Right forelimb (tissue), 1 donor: Measurements from ENCODE around the gene RAPH1.
"Not testable (repeated sequence)": the region's sequence is repeated elsewhere in the genome, so short reads cannot be mapped to it uniquely, and the experiment has no call there.

Experiments
- DNase-seq: peaks from one replicate; pipeline ENCODE4 v3.0.0-alpha.2; 2018

RAPH1 gene

GRCh38 chr2:203547356-203547755 is 12.3 kb upstream of the RAPH1 start:
- no peak for DNase-seq

- no peak for DNase-seq
Observed at GRCh38 chr2:203544402-203544801, 9.3 kb upstream of the RAPH1 start.

DNA sequence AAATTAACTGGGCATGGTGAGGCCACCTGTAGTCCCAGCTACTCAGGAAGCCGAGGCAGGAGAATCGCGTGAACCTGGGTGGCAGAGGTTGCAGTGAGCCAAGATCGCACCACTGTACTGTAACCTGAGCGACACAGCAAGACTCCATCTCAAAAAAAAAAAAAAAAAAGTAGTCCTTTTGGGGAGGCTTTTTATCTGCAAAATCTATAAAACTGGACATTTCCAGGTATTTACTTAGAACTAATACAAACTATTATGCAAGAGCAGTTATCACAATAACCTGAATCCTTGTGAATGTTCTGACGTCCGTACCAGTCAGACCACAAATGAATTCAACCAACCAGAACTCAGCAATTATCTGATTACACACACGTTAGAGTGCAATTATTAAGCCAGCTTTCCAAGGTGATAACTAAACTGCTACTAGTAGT is 8.8 kb upstream of the RAPH1 start:
- DNase-seq, result no peak

DNA sequence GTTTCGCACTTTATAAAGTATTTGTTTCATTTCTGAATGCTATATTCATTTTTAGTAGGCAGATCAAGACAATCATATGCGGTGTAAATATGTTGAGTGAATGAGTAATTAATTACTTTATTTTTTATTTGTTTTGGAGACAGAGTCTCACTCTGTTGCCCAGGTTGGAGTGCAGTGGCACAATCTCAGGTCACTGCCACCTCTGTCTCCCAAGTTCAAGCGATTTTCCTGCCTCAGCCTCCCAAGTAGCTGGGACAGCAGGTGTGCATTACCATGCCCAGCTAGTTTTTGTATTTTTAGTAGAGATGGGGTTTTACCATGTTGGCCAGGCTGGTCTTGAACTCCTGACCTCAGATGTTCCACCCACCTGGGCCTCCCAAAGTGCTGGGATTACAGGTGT is 5.5 kb upstream of the RAPH1 start:
- DNase-seq, result not testable (repeated sequence)

GRCh38 chr2:203538237-203538636 is 3.1 kb upstream of the RAPH1 start:
- DNase-seq, result not testable (repeated sequence)

DNA sequence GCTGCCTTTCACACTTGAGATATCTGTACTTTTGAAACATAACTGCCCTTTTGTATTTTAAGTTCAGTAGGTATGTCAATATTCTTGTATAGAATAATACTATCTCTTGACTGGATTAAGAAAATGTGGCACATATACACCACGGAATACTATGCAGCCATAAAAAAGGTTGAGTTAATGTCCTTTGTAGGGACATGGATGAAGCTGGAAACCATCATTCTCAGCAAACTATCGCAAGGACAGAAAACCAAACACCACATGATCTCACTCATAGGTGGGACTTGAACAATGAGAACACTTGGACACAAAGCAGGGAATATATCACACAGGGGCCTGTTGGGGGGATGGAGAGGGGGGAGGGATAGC is 1.5 kb upstream of the RAPH1 start:
- DNase-seq, result not testable (repeated sequence)

- no peak for DNase-seq
Observed at GRCh38 chr2:203535784-203536585, 884 bp upstream of the RAPH1 start.

GRCh38 chr2:203534621-203535077 is 452 bp downstream of the RAPH1 start:
- no peak for DNase-seq

GRCh38 chr2:203533676-203534591 is 1.2 kb downstream of the RAPH1 start:
- DNase-seq, result peak; percentile 58

DNA sequence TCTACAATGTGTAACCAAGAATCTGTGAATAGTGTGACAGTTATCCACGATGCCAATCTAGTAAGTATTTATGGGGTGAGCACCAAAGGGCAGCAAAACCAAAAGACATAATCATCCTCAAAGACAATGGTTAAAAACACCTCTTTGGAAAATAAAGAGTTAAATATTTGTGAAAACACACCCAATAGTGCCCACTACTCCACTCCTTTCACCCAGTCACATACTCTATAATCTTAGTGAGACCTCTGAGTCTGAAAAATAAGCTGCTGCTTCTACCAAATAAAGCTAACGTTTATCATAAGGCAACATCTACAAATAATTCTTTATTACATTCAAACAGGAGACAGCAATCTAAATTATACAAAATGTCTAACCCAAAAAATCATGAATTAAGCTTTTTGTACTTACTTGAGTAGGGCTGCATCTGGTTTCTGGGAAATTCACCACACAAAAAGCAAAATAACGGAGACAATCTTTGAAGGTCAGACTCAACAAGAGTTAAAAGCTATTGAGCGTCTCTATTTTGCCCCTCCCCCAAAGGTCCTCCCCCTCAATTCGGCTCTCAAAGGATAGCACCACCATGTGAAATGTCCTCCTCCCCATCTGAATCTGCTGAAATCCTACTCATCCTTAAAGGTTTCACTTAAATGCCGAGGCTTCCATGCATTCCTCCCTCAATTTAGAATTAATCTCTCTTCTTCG is 2.0 kb downstream of the RAPH1 start:
- peak; percentile 50 for DNase-seq

DNA sequence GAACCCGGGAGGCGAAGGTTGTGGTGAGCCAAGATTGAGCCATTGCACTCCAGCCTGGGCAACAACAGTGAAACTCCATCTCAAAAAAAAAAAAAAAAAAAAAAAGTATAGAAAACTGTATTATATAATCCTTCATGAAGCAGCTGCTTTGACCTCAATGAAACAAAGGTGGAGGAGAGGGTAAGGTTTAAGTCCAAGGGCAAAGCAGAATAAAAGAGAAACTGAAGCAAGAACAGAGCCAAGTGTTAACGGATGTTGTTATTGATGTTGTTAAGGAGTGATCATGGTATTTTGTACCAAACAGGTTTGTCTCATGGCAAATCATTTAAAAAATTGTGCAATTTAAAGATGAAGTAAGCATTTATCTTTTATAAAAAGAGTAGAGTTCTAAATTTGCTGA is 7.4 kb downstream of the RAPH1 start:
- no peak for DNase-seq

GRCh38 chr2:203513268-203513667 is 21.8 kb downstream of the RAPH1 start:
- not testable (repeated sequence) for DNase-seq

GRCh38 chr2:203510941-203511305 is 24.2 kb downstream of the RAPH1 start:
- no peak for DNase-seq

- DNase-seq, result no peak
Observed at GRCh38 chr2:203510256-203510940, 24.7 kb downstream of the RAPH1 start.

GRCh38 chr2:203503460-203503859 is 31.6 kb downstream of the RAPH1 start:
- not testable (repeated sequence) for DNase-seq

- DNase-seq, result no peak
Observed at GRCh38 chr2:203501873-203502272, 33.2 kb downstream of the RAPH1 start.

DNA sequence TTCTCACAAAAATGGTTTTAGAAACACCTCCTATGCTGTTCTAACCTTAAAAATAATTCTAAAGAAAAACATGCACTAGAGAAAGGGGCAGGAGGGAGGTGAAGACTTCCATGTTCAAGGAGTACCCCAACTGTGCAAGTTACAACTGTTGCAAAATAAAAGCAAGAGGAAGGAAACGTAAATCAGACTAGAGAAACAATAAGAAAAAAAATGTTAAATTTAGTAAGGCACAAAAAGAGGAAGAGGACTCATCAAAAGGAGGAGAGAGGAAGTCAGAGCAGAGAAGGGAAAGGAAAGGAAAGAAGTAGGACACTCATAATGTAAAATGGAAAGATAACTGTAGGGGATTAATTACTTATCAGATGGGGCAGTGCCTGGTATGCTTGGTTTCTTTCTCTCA is 34.1 kb downstream of the RAPH1 start:
- no peak for DNase-seq

DNA sequence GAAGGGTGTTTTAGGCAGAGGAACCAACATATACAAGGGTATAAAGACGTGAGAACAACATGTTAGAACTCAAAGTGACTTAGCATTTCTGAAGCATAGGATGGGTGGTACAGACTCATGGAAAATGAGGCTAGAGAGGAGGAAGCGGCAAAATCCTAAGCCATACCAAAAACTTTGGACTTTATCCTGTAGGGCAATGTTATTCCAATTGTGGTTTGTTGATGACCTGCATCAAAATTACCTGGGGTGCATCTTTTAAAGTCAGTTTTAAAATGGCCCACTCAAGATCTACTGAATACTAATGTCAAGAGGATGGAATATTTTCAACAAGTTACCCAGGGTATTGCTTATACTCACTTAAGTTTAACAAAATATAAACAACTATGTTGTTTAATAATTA is 34.8 kb downstream of the RAPH1 start:
- no peak for DNase-seq

GRCh38 chr2:203498161-203498560 is 36.9 kb downstream of the RAPH1 start:
- no peak for DNase-seq

DNA sequence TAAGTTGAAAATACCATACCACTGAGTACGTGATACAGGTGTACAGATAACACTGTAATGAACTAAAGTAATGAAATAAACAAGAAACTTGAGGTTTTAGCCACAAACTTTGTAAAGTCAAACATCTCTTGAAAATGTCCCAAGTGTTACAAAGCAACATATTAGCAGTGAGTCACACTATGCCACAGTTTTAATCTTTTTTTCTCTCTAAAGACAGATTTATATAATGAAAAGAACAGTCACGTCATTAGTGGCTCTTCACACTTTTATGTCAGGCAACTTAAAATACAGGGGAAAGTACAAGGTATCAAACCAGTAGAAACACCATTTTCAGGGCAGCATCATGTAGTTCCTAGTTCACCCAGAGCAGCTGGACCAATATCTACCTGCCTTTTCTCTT is 42.1 kb downstream of the RAPH1 start:
- DNase-seq, result no peak

GRCh38 chr2:203490391-203490790 is 44.7 kb downstream of the RAPH1 start:
- DNase-seq, result no peak

DNA sequence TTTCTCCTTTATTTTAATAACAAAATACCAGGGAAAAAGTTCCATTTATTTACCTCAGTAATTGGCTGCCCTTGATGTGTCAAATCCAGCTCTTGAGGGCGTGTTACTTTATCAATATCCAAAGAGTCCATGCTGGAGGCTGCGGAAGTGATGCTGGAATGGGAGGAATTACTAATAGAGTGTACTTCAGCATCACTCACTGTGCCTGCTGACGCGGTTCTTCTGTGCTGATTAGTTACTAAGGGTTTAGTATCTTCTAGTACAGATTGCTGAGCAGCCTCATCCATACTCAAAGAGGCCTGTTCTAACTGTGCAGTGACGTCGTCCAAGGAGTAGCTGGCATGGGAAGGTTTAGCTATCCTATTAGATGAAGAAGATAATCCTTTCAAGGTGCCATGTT is 45.6 kb downstream of the RAPH1 start:
- DNase-seq, result no peak
